Stimulated activated CD8-positive, alpha-beta memory T cell treated with anti-CD3 and anti-CD28 coated beads, Interleukin-4, amount 100 ng/mL, for 4 hours (primary cell): ENCODE results near the gene LGALS3.
A peak's percentile ranks its signal among the peaks of the same experiment; 100 is the strongest.

ENCODE experiments used
- DNase-seq, 2 donors: peaks; one replicate each; pipeline ENCODE4 v3.0.0-alpha.2; 2020; ENCODE audit warnings: low read depth in 2 of 2, low spot score in 1 of 2

Gene LGALS3

DNA sequence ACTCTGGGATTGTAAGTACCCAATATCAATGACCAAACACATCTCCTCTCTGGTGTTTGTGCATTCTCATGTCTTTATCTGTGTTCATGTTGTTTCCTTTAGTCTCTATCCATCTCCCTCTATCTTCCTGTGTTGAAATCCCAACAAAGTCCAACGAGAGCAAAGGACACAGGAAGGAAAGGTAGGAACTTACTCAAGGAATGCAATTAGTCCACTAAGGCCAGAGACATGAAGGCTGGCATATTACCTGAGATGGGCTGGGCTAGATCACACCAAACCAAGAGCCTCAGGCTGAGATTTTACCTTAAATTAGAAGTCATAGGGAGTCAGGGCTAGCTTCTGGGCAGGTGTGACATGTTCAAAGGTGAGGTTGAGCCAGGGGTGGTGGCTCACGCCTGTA is 14.3 kb upstream of the LGALS3 start:
- DNase-seq, result no peak

DNA sequence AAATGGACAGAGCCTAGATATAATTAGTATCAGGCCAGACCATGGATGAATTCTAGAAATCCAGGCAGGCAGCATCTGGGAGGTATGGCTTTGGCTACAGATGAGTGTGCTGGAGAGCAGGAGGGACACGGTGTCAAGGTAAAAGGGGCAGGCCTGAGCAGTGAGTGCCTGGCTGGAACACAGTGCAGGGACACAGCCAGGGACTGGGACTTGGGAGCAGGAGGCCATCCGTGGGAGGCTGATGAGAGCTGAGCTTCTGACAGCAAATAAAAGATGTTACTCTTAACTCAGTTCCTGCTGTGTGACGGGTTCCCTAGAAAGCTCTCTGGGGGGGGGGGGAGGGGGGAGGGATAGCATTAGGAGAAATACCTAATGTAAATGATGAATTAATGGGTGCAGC is 13.6 kb upstream of the LGALS3 start:
- DNase-seq, result no peak

DNA sequence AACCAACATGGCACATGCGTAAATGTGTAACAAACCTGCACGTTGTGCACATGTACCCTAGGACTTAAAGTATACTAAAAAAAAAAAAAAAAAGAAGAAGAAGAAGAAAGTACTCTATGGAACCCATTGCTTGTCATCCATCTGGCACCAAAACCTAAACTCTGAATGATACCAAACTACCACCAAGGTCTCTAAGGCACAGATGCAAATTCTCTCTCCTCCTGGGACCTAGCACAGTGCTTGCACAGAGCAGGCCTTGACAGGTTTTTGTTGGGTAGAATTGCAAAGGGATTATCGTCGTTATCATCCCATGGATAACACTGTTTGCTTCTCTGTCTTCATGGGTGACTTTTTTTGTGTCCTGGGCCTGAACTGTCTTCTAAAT is 13.2 kb upstream of the LGALS3 start:
- DNase-seq, result no peak

DNA sequence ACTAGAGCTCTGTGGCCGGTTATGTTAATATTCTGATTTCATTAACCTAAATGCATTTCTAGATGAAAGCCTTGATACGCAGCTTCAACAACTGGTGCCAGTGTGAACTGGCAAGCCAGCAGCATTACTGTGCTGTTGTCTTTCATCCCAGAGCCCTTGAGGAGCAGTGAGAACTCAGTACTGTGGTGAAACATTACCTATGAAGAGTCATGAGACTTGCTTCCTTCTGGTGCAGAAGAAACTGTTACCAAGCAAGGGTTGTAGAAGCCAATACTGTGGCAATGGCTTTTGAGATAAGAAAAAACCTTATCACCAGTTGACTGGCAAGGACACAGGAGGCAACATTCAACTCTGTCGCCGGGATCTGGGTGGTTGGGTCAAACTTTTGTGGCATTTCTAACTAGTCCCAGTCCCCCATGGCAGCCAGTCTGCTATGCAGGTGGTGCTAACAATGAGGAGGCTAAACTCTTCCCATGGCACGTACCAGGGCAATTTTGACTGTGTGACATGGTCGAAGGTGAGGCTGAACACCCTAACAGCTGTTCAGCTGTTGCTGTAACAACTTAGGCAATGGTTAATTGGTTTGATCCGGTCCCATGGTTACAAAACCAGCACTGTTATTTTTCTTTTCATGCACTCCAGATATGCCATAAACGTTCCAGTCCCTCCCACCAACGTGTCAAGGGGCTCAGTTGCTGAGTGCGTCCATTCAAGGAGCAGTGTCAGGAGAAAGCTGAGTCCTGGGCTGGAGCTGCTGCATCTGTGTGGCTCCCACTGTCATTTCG is 12.6 kb upstream of the LGALS3 start:
- no peak for DNase-seq

DNA sequence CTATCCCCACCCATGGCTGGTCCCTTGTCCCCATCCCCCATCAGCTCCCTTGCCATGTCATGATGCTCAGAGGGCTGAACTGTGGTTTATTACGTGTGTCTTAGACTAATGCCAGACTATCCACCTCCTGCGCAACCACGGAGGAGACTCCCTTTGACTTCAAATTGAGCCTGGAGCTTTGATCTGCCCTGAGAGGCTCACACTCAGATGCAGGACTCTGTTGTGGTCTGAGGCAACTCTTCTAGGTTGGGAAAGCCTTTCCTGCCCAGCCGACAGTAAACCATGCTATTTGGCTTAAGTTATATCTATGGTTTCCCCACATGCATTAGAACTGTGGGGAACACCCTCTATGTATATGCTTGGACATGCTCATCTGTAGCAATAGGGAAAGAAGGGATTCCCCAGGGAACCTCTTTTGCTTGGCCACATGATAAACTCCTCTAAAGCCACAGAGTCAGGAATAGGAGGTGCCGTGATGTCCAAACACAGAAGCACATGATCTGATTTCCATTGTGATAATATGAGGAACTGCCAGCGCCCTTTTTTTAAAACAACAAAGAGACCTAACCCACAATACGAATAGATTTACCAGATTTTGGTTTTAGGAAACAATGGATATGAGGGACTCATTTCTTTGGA is 11.1 kb upstream of the LGALS3 start:
- DNase-seq, result no peak

DNA sequence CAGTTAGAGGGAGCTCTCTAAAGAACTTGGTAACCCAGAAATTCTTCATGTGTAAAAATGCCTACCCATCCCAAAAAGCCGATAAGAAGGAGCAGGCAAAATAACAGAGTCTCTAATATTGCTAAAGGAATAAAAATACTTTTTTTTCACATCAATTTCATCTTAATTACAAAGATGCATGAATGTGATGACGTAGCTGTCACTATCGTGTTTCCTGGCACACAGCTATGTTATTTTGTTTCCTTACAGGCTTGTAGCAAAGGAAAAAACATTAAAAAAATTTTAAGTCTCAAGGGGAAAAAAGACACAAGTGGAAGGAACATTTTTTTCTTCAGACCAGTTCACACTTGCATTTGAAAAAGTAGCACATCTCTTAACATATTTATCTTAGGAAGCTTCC is 10.3 kb upstream of the LGALS3 start:
- DNase-seq, result no peak

DNA sequence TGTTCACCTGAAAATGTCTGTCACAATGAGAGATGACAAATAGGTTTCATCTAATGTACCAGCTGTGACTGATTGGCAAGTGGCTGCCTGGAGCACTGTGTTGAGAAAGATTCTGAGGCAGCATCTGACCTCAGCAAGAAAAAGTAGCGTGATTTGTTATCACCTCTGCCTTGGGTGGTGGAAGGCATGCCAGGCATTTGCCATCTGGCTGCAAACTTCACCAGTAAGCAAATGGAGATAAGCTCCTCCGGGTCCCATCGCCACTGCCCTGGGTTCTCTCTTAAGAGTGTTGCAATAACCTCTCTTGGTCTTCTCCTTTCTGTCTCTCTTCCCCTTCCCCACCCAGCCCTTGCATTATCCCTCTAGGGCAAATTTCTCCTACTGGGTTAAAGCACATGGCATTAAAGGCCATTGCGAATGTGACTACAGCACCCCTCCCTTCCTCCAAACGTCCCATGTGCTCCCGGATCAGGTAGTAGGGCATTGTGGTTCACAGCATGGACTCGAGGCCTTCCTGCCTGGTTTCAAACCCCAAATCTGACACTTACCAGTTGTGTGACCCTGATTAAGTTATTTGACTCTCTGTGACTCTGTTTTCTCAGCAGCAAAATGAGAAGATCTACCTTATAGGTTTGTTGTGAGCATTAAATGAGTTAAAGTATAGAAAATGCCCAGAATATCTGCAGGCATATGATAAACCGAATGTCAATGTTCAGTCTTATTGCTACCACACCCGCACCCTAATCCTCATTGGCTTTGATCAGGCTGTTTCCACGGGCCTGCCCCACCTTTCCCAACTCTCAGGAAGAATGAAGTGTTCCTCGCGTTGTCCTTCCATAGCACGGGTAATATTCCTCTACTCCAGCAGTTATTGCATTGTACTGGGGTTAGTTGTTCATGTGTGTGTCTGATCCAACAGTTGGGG is 8.2 kb upstream of the LGALS3 start:
- no peak for DNase-seq

DNA sequence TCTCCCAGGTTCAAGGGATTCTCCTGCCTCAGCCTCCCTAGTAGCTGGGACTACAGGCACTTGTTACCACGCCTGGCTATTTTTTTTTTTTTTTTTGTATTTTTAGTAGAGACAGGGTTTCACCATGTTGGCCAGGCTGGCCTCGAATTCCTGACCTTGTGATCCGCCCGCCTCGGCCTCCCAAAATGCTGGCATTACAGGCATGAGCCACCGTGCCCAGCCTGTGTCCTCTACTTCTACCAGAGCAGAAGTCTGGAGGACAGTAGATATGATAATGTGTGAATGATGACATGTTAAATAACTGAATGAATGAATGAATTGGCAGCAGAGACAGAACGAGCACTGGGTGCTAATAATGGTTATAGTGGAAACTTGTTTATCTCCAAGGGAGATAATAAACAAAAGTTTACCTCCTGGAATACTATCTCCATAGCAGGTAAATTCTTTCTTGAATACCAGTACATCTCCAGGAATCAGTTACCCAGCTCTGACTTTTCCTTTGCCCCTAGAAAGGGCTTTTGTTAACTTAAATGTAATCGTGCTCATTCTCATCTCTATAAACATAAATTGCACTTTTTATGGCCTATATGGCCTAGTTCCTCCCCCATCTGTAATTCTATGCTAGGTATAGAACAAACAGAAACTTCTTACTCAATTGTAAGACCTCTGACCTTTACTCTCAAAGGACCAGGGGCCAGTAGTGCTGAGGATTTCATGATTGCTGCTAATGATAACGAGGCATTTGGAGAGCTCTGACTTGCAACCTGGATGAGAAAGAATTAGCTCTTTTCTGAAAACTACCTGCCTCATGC is 7.2 kb upstream of the LGALS3 start:
- DNase-seq, result no peak

DNA sequence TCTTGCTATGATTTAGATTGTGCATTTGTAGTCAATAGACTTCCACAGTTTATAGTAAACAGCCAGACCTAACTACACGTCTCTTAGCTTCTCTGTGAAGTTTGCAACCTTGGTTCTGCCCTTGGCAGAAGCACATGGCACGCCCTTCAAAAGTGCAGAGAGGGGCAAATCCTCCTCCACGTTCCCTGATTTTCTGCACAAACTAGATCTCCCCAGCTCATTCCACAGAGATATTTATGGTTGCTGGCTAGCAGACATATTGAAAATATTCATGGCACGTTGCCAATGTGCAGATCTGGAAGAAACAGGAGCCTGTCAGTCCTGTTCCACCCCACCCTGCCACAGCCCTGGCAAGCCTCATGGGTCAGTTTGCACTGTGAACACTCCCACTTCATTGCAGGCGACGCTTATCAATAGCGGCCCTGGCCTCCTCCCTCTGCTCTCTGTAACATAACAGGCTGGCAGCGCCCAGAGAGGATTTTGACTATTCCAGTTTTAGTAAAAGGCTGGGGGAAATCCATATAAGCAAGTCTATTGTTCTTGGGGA is 6.5 kb upstream of the LGALS3 start:
- DNase-seq, result no peak

DNA sequence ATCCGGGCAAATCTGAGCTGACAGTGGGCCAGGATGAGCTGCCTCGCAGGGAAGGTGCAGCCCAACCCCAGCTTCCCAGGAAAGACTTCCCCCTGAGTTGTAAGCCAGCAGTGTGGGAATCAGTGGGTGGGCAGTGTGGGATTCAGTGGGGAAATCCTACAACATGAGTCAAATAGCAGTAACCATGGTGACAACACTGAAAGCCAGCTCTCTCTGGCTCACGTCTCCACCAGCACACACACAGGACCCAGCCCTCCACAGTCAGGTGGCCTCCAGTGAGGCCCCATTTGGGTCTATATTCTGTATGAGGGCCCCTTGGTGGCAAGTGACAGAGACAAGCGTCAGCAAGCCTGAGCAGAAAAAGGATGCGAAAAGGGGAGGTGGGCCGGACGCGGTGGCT is 6.0 kb upstream of the LGALS3 start:
- no peak for DNase-seq

DNA sequence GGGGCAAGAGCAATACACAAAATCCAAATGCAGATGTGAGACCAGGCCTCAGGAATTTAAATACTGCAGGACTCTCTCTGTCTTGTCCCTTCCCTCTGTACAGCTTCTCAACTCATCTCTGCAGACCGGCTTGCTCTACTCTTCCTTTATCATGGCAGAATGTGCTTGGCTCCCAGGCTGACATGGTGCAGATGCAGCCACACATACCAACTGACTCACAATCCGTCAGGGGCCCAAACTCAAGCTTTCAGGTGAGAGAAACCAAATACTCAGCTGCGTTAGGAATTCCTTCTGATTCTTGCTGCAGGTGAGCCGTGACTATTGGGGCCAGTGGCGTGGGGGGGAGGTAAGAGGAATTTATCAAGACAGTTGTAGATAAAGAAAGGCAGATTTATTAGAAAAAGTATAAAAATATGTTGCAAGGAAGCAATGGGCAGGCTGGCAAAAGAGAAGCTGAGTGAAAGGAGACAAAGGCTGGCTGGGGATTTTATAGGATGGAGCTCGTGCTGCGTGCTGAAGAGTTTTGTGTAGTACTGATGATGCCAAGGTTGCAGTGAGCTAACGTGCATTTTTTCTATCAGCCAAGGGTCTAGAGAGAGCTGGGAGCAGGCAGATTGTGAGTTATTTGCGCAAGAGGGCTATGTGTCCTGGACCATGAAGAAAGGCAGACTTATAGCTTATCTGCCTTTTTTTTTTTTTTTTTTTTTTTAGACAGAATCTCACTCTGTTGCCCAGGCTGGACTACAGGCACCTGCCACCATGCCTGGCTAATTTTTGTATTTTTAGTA is 5.0 kb upstream of the LGALS3 start:
- no peak for DNase-seq

DNA sequence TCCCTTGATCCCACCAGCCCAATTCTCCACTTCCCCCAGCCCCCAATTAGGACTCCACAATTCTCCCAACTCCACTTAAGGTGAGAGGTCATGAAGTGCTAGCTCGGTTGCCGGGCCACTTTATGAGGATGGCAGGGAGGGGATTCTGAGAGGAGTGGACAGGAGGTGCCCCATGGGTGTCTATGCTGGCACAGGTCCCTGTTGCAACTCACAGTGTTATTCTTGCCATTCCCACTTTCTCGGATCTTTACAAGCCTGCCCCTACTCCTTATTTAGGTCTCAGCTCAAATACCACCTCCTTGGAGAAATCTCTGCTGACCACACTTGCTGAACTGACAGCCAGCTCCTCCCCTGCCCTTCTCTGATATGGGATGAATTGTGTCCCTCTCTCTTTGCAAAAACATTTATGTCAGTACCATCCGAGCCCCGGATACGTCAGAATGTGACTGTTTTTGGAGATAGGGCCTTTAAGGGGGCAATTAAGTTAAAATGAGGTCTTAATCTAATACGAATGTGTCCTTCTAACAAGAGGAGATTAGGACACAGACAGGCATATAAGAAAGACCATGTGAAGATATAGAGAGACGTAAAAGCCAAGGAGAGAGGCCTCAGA is 4.2 kb upstream of the LGALS3 start:
- DNase-seq, result no peak

DNA sequence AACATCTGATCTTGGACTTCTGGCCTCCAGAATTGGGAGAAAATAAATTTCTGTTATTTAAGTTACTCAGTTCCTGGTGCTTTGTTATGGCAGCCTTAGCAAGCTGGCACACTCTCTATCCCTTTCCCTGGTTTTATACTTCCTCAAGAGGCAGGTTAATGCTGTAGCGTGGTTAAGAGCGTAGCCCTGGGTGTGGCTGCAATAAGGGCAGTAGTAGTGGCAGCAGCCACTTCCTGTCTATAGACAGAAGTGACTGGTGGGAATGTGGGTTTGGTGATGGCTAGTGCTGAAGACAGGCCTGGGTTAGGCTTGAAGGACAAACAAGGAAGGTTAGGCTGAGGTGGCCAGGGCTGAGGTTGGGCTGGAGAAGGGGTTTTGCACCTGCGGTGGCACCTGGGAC is 3.6 kb upstream of the LGALS3 start:
- no peak for DNase-seq

DNA sequence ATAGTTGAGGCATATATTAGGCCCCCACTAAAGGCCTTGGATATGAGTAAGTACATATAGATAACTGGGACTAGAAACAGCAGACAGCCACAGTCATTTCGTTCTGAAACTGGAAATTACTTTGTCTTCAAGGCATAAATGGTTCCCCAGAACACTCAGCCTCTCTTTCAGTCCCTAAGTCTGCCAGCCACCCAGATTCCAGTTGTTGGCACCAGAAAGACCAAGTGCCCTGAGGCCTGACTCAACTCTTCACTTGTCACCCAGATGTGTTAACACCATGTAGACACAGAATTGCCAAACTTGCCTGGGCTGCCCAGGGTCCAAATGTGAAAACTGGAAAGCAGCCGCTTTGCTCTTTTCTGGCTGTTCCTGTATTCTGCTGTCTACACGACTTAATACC is 3.0 kb upstream of the LGALS3 start:
- DNase-seq, result no peak

DNA sequence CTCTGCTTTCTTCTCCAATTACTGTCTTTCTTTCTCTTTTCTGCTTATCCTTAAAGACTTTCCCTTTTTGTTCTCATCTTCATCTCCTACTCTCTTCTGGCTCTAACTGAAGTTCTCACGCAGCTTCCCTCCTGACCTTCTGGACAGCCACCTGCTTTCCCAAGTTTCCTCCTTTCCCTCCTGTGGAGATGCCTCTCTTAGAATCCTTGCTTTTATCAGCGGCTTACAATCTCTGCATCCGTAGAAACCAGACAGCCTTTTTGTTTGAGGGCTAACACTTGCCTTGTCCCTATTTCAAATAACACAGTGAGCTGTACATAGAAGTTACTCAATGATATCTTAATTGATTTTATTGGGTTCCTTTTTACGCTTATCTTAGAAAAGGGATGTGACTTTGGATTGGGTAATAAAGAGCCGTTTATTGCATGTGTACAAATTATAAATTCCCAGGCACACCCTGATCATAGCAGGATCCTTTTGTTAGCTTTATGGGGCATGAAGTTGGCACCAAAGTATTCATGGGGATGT is 2.1 kb upstream of the LGALS3 start:
- DNase-seq, result no peak

DNA sequence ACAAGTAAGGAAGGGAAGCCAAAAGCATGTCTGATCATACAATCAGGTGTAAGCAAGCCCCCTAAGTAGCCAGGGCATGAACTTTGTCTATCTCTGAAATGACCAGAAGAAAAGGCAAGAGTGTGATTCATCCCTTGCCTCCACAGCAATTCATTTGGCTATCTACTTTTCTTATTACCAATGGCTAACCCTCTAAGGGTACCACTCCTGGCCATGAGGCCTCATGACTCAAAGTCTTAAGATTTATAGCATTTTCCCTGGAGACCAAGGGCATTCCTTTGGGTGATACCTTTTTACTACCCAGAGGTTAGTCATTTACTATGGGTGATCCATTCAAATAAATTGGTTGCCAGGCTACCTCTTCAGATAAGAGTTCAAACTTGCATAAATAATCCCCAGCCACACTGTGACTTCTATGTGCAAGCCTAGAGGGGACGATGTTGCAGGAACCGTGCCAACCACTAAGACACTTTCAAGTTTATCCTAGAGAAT is 1.5 kb upstream of the LGALS3 start:
- no peak for DNase-seq

DNA sequence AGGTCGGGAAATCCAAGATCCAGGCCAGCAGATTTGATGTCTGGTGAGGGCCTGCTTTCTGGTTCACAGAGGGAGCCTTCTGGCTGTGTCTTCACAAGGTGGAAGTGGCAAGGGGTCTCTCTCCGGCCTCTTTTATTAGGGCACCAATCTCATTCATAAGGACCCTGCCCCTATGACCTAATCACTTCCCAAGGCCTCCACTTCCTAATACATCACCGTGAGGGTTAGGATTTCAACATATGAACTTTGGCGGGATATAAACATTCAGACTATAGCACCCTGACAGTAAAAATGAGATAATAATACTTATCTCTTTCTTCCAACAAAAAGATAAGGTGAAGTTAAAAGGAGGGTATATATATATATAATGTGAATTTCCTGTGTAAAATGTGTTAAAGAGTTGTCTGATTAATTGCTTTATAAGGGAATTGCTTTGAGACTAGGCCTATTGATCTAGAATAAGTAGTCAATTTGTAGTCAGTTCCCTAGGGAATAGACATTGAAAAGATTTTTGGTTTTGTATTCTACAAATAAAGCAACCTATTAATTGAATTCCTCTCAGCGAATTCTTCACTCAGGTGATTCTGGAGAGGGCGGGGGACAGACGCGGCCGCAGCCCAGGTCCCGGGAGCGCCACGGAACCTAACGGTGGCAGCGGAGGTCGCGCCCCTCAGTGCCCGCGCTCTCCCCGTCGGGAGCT is 516 bp upstream of the LGALS3 start:
- DNase-seq, result no peak

DNA sequence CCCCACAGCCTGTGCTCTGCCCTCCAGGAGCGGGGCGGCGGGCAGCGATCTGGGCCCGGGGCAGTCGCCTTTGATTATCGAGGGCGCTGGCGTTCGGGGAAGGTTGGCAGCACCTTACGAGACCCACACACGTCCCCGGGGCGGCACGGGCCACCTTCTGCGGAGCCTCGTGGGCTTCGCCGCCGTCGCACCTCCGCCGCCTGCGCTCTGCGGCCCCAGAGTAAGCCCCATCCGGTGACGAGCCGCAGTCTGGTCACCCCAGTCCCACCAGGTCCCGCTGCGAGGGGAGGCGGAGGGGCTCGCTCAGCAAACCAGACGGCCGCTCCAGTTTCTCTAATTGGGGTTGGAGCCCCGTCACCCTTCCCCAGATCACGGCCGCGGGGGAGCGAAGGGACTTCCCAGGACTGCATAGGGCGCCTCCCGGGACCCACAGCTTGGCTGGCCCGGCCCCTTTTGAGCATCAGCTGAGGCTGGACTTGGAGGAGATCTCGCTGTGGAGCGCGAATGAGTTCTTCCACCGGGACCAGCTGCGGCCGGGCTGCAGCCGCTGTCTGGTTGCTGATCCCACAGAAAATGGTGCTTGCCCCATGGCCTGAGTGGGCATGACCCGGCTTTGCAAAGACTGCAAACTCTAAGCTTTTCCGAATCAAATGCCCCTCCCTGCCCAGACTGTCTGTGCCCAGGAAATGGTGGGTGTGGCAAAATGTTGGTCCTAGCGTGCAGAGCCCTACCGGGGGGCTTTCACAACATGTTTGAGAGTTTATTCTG is 560 bp downstream of the LGALS3 start:
- DNase-seq, result peak in 1 of 2 donors; percentile 24
